HL-60 (cell line): ENCODE data around the gene FAM221B.

Source experiments
- POLR2AphosphoS5 ChIP-seq: IDR thresholded peaks from 2 replicates; pipeline ENCODE4 v1.6.1; 2012; ENCODE audit warnings: low read depth
- TF ChIP-seq, protein P1 (sequence below): IDR thresholded peaks from one replicate; pipeline ENCODE4 v1.5.1; 2011; ENCODE audit warnings: low read length, control low read depth, inconsistent platforms; ENCODE audit not compliant: insufficient read depth

DNA sequence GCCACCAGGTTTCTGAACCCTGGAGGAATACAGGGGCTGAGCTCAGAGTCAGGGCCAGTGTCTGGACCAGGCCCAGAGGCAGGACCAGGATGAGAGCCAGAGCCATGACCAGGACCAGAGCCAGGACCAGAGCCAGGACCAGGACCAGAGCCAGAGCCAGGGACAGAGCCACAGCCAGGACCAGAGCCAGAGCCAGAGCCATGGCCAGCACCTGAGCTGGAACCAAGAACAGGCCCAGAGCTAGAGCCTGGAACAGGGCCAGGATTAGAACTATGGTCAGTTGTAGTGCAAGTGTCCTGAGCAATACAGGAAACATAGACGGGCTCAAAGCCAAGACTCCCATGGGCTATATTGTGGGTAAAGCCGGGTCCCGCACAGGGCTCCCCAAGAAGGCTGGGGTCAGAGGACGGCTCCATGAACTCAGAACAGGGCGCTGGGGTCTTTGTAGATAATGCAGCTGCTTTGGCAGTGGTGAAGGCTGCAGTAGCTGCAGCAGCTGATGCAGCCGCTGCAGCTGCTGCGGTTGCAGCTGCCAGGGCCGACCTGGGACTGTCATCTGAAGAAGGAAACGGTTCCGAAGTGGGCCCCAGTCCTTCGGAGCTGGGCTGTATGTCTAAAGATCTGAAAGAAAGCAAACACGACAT, 17.0 kb downstream of the FAM221B start:
- no peak for TF ChIP-seq POLR2AphosphoS5
- TF ChIP-seq, protein P1, sequence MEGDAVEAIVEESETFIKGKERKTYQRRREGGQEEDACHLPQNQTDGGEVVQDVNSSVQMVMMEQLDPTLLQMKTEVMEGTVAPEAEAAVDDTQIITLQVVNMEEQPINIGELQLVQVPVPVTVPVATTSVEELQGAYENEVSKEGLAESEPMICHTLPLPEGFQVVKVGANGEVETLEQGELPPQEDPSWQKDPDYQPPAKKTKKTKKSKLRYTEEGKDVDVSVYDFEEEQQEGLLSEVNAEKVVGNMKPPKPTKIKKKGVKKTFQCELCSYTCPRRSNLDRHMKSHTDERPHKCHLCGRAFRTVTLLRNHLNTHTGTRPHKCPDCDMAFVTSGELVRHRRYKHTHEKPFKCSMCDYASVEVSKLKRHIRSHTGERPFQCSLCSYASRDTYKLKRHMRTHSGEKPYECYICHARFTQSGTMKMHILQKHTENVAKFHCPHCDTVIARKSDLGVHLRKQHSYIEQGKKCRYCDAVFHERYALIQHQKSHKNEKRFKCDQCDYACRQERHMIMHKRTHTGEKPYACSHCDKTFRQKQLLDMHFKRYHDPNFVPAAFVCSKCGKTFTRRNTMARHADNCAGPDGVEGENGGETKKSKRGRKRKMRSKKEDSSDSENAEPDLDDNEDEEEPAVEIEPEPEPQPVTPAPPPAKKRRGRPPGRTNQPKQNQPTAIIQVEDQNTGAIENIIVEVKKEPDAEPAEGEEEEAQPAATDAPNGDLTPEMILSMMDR: no peak
